ENCODE results near the gene ARID1B.

Gene ARID1B

GRCh38 chr6:156790711-156791319, 13.6 kb downstream of the ARID1B start:
- H3K9me3 ChIP-seq (ENCODE audit: control insufficient read depth, low read length) = no peaks in the 10 kb centered on the region
- H3K36me3 ChIP-seq (ENCODE audit: control insufficient read depth, insufficient read depth, low read length) = no peaks in the 10 kb centered on the region
- peaks cover 39% of the 10 kb centered on the region for H3K4me1 ChIP-seq (ENCODE audit: control insufficient read depth, insufficient read depth, low read length, poor library complexity, severe bottlenecking)
- no peaks in the 10 kb centered on the region for H3K27me3 ChIP-seq (replicated peaks; ENCODE audit: control insufficient read depth, insufficient read depth, low read length, poor library complexity, severe bottlenecking)
- DNase-seq = no peak
- no peak overlapping the region for H3K27ac ChIP-seq (ENCODE audit: insufficient read depth, low read length, poor library complexity, severe bottlenecking)
- no peak overlapping the region for H3K4me3 ChIP-seq (ENCODE audit: insufficient read depth, low read depth, low read length, poor library complexity, severe bottlenecking)

- Histone ChIP-seq H3K27ac (ENCODE audit: insufficient read depth, low read length, poor library complexity, severe bottlenecking) (no peak overlapping the region), H3K36me3 (ENCODE audit: control insufficient read depth, insufficient read depth, low read length) (no peaks in the 10 kb centered on the region), H3K27me3 (replicated peaks; ENCODE audit: control insufficient read depth, insufficient read depth, low read length, poor library complexity, severe bottlenecking) (no peaks in the 10 kb centered on the region), H3K9me3 (ENCODE audit: control insufficient read depth, low read length) (no peaks in the 10 kb centered on the region), H3K4me3 (ENCODE audit: insufficient read depth, low read depth, low read length, poor library complexity, severe bottlenecking) (no peak overlapping the region), H3K4me1 (ENCODE audit: control insufficient read depth, insufficient read depth, low read length, poor library complexity, severe bottlenecking) (peaks cover 40% of the 10 kb centered on the region)
- no peak for DNase-seq
These were observed 14.2 kb downstream of the ARID1B start for GRCh38 chr6:156791320-156791850.

DNA sequence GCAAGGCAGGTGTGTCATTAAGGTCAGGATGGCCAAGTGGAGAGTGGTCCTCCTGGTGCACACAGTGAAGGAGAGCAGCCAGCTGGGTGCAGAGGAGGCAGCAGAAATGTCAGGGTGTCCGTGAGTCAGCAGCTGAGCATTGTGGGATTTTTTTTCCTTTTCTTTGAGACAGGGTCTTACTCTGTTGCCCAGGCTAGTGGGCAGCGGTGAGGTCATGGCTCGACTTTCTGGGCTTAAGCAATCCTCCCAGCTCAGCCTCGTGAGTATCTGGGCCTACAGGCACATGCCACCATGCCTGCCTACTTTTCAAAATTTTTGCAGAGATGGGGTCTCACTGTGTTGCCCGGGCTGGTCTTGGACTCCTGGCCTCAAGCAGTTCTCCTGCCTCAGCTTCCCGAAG, 16.0 kb downstream of the ARID1B start:
- H3K4me1 ChIP-seq (ENCODE audit: control insufficient read depth, insufficient read depth, low read length, poor library complexity, severe bottlenecking) = peaks cover 53% of the 10 kb centered on the region
- no peak for DNase-seq

GRCh38 chr6:156794546-156795354, 17.6 kb downstream of the ARID1B start:
- Histone ChIP-seq H3K9me3 (ENCODE audit: control insufficient read depth, low read length) (no peaks in the 10 kb centered on the region), H3K4me1 (ENCODE audit: control insufficient read depth, insufficient read depth, low read length, poor library complexity, severe bottlenecking) (peaks cover 53% of the 10 kb centered on the region), H3K27me3 (replicated peaks; ENCODE audit: control insufficient read depth, insufficient read depth, low read length, poor library complexity, severe bottlenecking) (no peaks in the 10 kb centered on the region), H3K4me3 (ENCODE audit: insufficient read depth, low read depth, low read length, poor library complexity, severe bottlenecking) (no peak overlapping the region), H3K27ac (ENCODE audit: insufficient read depth, low read length, poor library complexity, severe bottlenecking) (peak overlapping the region; percentile 20), H3K36me3 (ENCODE audit: control insufficient read depth, insufficient read depth, low read length) (no peaks in the 10 kb centered on the region)
- DNase-seq = peak; percentile 13 to 30 (median 27)

More for the DNA sequence above, 16.0 kb downstream of the ARID1B start:
- Histone ChIP-seq H3K27me3 (replicated peaks; ENCODE audit: control insufficient read depth, insufficient read depth, low read length, poor library complexity, severe bottlenecking) (no peaks in the 10 kb centered on the region), H3K27ac (ENCODE audit: insufficient read depth, low read length, poor library complexity, severe bottlenecking) (no peak overlapping the region), H3K9me3 (ENCODE audit: control insufficient read depth, low read length) (no peaks in the 10 kb centered on the region), H3K36me3 (ENCODE audit: control insufficient read depth, insufficient read depth, low read length) (no peaks in the 10 kb centered on the region), H3K4me3 (ENCODE audit: insufficient read depth, low read depth, low read length, poor library complexity, severe bottlenecking) (no peak overlapping the region)

DNA sequence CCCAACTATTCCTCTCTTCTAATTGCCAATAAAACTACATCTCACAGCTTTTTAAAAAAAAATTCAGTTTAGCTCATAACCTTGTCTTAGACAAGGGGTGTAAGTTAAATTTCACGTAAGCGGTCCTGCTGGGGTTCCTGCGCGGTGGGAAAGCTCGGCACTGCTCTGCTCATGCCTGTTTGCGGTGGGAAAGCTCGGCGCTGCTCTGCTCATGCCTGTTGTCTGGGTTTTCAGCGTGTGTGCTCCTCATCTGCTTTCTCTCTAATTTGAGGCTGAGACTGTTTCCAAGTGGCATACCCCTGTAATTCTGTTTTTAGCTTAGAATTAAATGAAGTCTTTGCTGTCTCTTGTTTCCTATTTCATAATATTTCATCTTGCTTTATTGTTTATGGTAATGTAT, 18.6 kb downstream of the ARID1B start:
- Histone ChIP-seq H3K36me3 (ENCODE audit: control insufficient read depth, insufficient read depth, low read length) (no peaks in the 10 kb centered on the region), H3K4me3 (ENCODE audit: insufficient read depth, low read depth, low read length, poor library complexity, severe bottlenecking) (no peak overlapping the region), H3K27me3 (replicated peaks; ENCODE audit: control insufficient read depth, insufficient read depth, low read length, poor library complexity, severe bottlenecking) (no peaks in the 10 kb centered on the region), H3K4me1 (ENCODE audit: control insufficient read depth, insufficient read depth, low read length, poor library complexity, severe bottlenecking) (peaks cover 45% of the 10 kb centered on the region), H3K9me3 (ENCODE audit: control insufficient read depth, low read length) (no peaks in the 10 kb centered on the region), H3K27ac (ENCODE audit: insufficient read depth, low read length, poor library complexity, severe bottlenecking) (no peak overlapping the region)
- no peak for DNase-seq

DNA sequence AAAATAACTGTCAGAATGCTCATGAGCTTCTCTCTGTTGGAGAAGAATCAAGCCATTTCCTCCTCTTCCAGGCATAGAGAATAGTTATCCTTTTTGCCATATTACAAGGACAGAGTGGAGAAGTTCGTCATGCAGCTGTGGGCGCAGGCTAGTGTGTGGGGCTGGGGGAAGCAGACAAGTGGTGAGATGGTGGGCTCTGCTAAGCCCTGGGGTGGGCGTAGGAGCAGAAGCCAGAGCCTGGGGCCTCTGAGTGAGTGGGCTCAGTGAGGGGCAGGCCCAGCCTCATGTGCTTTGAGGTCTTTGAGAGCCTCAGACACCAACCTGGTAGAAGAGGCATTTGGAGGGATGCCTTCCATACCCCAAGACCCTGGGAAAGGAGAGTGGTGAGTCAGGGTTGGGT, 19.4 kb downstream of the ARID1B start:
- Histone ChIP-seq H3K36me3 (ENCODE audit: control insufficient read depth, insufficient read depth, low read length) (no peaks in the 10 kb centered on the region), H3K4me1 (ENCODE audit: control insufficient read depth, insufficient read depth, low read length, poor library complexity, severe bottlenecking) (peaks cover 37% of the 10 kb centered on the region), H3K4me3 (ENCODE audit: insufficient read depth, low read depth, low read length, poor library complexity, severe bottlenecking) (no peak overlapping the region), H3K27ac (ENCODE audit: insufficient read depth, low read length, poor library complexity, severe bottlenecking) (no peak overlapping the region), H3K9me3 (ENCODE audit: control insufficient read depth, low read length) (no peaks in the 10 kb centered on the region), H3K27me3 (replicated peaks; ENCODE audit: control insufficient read depth, insufficient read depth, low read length, poor library complexity, severe bottlenecking) (no peaks in the 10 kb centered on the region)
- no peak for DNase-seq

DNA sequence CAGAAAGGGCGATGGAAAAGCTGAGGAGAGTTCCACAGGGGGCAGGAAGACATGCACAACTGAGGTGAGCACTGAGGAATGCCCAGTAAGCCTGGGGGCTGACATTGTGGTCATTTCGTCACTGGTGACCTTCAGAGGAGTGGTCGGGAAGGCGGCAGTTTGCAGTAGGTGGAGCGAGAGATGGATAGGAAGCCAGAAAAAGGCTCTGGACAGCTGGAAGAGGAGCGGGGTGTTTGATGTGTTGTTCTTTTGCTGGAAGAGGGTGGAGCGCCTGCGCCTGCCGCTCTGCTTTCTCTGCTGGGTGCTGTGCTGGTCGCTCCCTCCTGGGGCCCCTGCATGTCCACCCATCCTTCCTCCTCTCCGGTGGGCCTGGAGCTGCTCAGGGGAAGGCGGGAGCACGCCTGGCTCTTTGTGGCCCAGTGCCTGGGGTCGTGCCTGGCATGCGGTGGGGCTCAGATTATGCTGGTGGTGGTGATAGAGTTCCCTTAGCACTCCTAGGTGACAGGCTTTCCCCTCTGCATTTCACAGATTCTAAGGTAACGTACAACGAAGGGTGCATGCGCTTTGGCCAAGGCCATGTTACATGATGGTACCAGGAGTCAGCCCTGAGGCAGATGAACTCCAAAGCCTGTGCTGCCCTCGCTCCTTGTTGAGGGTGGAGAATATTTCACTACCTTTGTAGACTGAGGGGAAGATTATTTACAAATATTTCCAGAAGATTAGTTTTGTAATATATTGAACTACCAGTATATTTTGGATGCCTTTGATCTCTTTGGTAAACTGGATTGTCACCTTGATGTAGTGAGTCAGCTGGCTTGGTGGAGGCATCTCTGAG, 20.9 kb downstream of the ARID1B start:
- Histone ChIP-seq H3K4me3 (ENCODE audit: insufficient read depth, low read depth, low read length, poor library complexity, severe bottlenecking) (no peak overlapping the region), H3K27me3 (replicated peaks; ENCODE audit: control insufficient read depth, insufficient read depth, low read length, poor library complexity, severe bottlenecking) (no peaks in the 10 kb centered on the region), H3K36me3 (ENCODE audit: control insufficient read depth, insufficient read depth, low read length) (no peaks in the 10 kb centered on the region), H3K27ac (ENCODE audit: insufficient read depth, low read length, poor library complexity, severe bottlenecking) (no peak overlapping the region), H3K9me3 (ENCODE audit: control insufficient read depth, low read length) (no peaks in the 10 kb centered on the region), H3K4me1 (ENCODE audit: control insufficient read depth, insufficient read depth, low read length, poor library complexity, severe bottlenecking) (peaks cover 30% of the 10 kb centered on the region)
- no peak for DNase-seq

DNA sequence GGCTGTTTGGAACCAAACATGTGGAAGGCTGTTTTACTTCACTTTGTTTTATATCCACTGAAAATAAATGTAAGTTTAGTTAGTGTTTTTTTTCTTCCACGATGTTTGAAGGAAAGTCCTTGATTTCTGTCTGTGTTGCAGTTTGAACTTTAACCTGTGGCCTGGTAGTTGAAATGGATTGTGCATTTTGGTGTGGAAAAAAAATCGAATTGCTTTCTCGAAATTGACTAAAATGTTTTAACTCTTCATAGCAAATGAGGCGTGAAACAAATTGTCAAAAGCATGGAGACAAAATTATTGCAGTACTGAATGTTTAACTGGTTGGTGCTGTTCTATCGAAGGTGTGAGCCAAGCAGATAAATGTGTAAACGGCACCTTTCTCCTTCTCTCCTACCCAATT, 24.5 kb downstream of the ARID1B start:
- no peak overlapping the region for H3K27ac ChIP-seq (ENCODE audit: insufficient read depth, low read length, poor library complexity, severe bottlenecking)
- no peaks in the 10 kb centered on the region for H3K27me3 ChIP-seq (replicated peaks; ENCODE audit: control insufficient read depth, insufficient read depth, low read length, poor library complexity, severe bottlenecking)
- no peak for DNase-seq
- H3K4me1 ChIP-seq (ENCODE audit: control insufficient read depth, insufficient read depth, low read length, poor library complexity, severe bottlenecking) = peaks cover 9% of the 10 kb centered on the region
- H3K9me3 ChIP-seq (ENCODE audit: control insufficient read depth, low read length) = no peaks in the 10 kb centered on the region
- no peak overlapping the region for H3K4me3 ChIP-seq (ENCODE audit: insufficient read depth, low read depth, low read length, poor library complexity, severe bottlenecking)
- H3K36me3 ChIP-seq (ENCODE audit: control insufficient read depth, insufficient read depth, low read length) = no peaks in the 10 kb centered on the region

GRCh38 chr6:156803353-156803752, 26.2 kb downstream of the ARID1B start:
- Histone ChIP-seq H3K4me3 (ENCODE audit: insufficient read depth, low read depth, low read length, poor library complexity, severe bottlenecking) (no peak overlapping the region), H3K27ac (ENCODE audit: insufficient read depth, low read length, poor library complexity, severe bottlenecking) (no peak overlapping the region), H3K4me1 (ENCODE audit: control insufficient read depth, insufficient read depth, low read length, poor library complexity, severe bottlenecking) (peaks cover 3% of the 10 kb centered on the region), H3K27me3 (replicated peaks; ENCODE audit: control insufficient read depth, insufficient read depth, low read length, poor library complexity, severe bottlenecking) (no peaks in the 10 kb centered on the region), H3K9me3 (ENCODE audit: control insufficient read depth, low read length) (no peaks in the 10 kb centered on the region), H3K36me3 (ENCODE audit: control insufficient read depth, insufficient read depth, low read length) (no peaks in the 10 kb centered on the region)
- DNase-seq = no peak
